NCI-H226 (cell line): ENCODE data around the gene ANKRD44.
A peak's percentile ranks its signal among the peaks of the same experiment; 100 is the strongest.

Experiments
- DNase-seq: peaks from one replicate; pipeline ENCODE4 v3.0.0-alpha.2; 2015

The ANKRD44 gene

GRCh38 chr2:196971574-196972279 is 338.9 kb downstream of the ANKRD44 start:
- DNase-seq = no peak

GRCh38 chr2:196970099-196970498 is 340.5 kb downstream of the ANKRD44 start:
- DNase-seq = no peak

- no peak for DNase-seq
Measured at GRCh38 chr2:196968516-196968915, 342.1 kb downstream of the ANKRD44 start.

- DNase-seq = no peak
Measured at GRCh38 chr2:196967775-196968174, 342.8 kb downstream of the ANKRD44 start.

- no peak for DNase-seq
Measured at GRCh38 chr2:196967116-196967515, 343.5 kb downstream of the ANKRD44 start.

GRCh38 chr2:196966061-196966460 is 344.5 kb downstream of the ANKRD44 start:
- no peak for DNase-seq

GRCh38 chr2:196965651-196966050 is 344.9 kb downstream of the ANKRD44 start:
- DNase-seq = no peak

- no peak for DNase-seq
Measured at GRCh38 chr2:196963961-196964360, 346.6 kb downstream of the ANKRD44 start.

- no peak for DNase-seq
Measured at GRCh38 chr2:196963043-196963442, 347.5 kb downstream of the ANKRD44 start.

GRCh38 chr2:196962325-196962724 is 348.3 kb downstream of the ANKRD44 start:
- DNase-seq = no peak

- no peak for DNase-seq
Measured at GRCh38 chr2:196961889-196962288, 348.7 kb downstream of the ANKRD44 start.

- no peak for DNase-seq
Measured at GRCh38 chr2:196959734-196960338, 350.7 kb downstream of the ANKRD44 start.

- no peak for DNase-seq
Measured at GRCh38 chr2:196959281-196959680, 351.3 kb downstream of the ANKRD44 start.

GRCh38 chr2:196957881-196958525 is 352.6 kb downstream of the ANKRD44 start:
- DNase-seq = no peak

GRCh38 chr2:196957442-196957841 is 353.1 kb downstream of the ANKRD44 start:
- DNase-seq = no peak

- DNase-seq = no peak
Measured at GRCh38 chr2:196956069-196956468, 354.5 kb downstream of the ANKRD44 start.

GRCh38 chr2:196955036-196955435 is 355.5 kb downstream of the ANKRD44 start:
- DNase-seq = no peak

GRCh38 chr2:196954001-196954400 is 356.6 kb downstream of the ANKRD44 start:
- no peak for DNase-seq

GRCh38 chr2:196952936-196953335 is 357.6 kb downstream of the ANKRD44 start:
- no peak for DNase-seq

GRCh38 chr2:196951973-196952372 is 358.6 kb downstream of the ANKRD44 start:
- DNase-seq = no peak

GRCh38 chr2:196949116-196949515 is 361.5 kb downstream of the ANKRD44 start:
- no peak for DNase-seq

- no peak for DNase-seq
Measured at GRCh38 chr2:196944570-196944969, 366.0 kb downstream of the ANKRD44 start.

GRCh38 chr2:196941398-196942078 is 369.0 kb downstream of the ANKRD44 start:
- no peak for DNase-seq

- peak; percentile 43 for DNase-seq
Measured at GRCh38 chr2:196939371-196939770, 371.2 kb downstream of the ANKRD44 start.
